HCT116 (cell line): ENCODE results near the gene YIF1B. TPM values are rescaled to one million over a fixed set of nuclear protein-coding genes. Genes with fewer than 3 reads are reported as not detected.
A peak's percentile ranks its signal among the peaks of the same experiment; 100 is the strongest.

Source experiments
- ATAC-seq: fragments of 200-7000 bp; cut with Tn5 transposase; 2 replicates; pipeline ENCODE4 v1.9.1; 2020; ENCODE audit warnings: mild to moderate bottlenecking, moderate library complexity
- BruUV-seq: library from RNA; stranded (reverse); fragments of 400-500 nt; replicated peaks from 2 replicates; lab custom pipeline; 2021; lab: Mats Ljungman, UMichigan
- CTCF ChIA-PET: fragments of 300-600 bp; sonication (Branson Sonifier 250); formaldehyde crosslinking; loops from one replicate; lab custom pipeline; 2021; ENCODE audit warnings: antibody characterized with exemption; lab: Charles Lee
- POLR2A ChIA-PET: fragments of 300-600, 350-600 bp; sonication (Branson Sonifier 250); formaldehyde crosslinking; loops from one replicate; lab custom pipeline; 2021; ENCODE audit warnings: antibody characterized with exemption; lab: Charles Lee
- RAD21 ChIA-PET, 2 experiments: fragments of 300-600 bp; sonication (Branson Sonifier 250); formaldehyde crosslinking; loops; one replicate each; lab custom pipeline; 2023; ENCODE audit warnings: low total read pairs in 2 of 2; ENCODE audit not compliant: uncharacterized antibody in 2 of 2, unreplicated experiment in 2 of 2, low non-redundant PET in 1 of 2; lab: Charles Lee
- DNase-seq: peaks from one replicate; pipeline ENCODE4 v3.0.0-alpha.2; 2010; ENCODE audit warnings: low read depth, low spot score
- H2AFZ ChIP-seq: fragments of 200-600 bp; shearing (Covaris generic), sonication (generic); 2 replicates; pipeline ENCODE4 v1.6.1; 2017; ENCODE audit warnings: low read depth, mixed run types, mixed read lengths, antibody characterized with exemption, low read length; ENCODE audit not compliant: poor library complexity, severe bottlenecking
- H3K27ac ChIP-seq: 2 replicates; pipeline ENCODE4 v1.5.1; 2012; ENCODE audit warnings: low read depth, low read length
- H3K27me3 ChIP-seq: fragments of 200-600 bp; sonication (generic); 2 replicates; pipeline ENCODE4 v1.6.1; 2016; ENCODE audit warnings: mixed run types, low read length, mixed read lengths; ENCODE audit not compliant: insufficient read depth
- H3K36me3 ChIP-seq, 2 experiments: fragments of 200-500 bp in 1 of 2; fragments of 200-600 bp in 1 of 2; sonication (Bioruptor generic) in 1 of 2; sonication (generic) in 1 of 2; 2 replicates each; pipeline versions ENCODE4 v1.5.1 to v1.6.1; 2014 to 2016; ENCODE audit warnings: low read length in 2 of 2, inconsistent platforms in 1 of 2, mixed read lengths in 1 of 2, mixed run types in 1 of 2; ENCODE audit not compliant: insufficient read depth in 2 of 2, control insufficient read depth in 1 of 2
- H3K4me1 ChIP-seq, 2 experiments: fragments of 200-600 bp in 1 of 2; sonication (generic) in 1 of 2; 2 replicates each; pipeline versions ENCODE4 v1.5.1 to v1.6.1; 2012 to 2017; ENCODE audit warnings: low read length in 2 of 2, inconsistent platforms in 1 of 2, mild to moderate bottlenecking in 1 of 2, mixed read lengths in 1 of 2, mixed run types in 1 of 2, moderate library complexity in 1 of 2; ENCODE audit not compliant: insufficient read depth in 2 of 2, control insufficient read depth in 1 of 2
- H3K4me2 ChIP-seq: fragments of 200-600 bp; sonication (generic); 2 replicates; pipeline ENCODE4 v1.6.1; 2017; ENCODE audit warnings: mixed run types, low read length, mixed read lengths
- H3K4me3 ChIP-seq, 2 experiments: fragments of 200-600 bp in 1 of 2; sonication (generic) in 1 of 2; replicated peaks in 1 of 2; 2 replicates each; pipeline ENCODE4 v1.5.1; 2011 to 2016; ENCODE audit warnings: low read length in 2 of 2, control low read depth in 1 of 2, low read depth in 1 of 2, mild to moderate bottlenecking in 1 of 2, mixed read lengths in 1 of 2, mixed run types in 1 of 2
- H3K79me2 ChIP-seq: fragments of 200-600 bp; sonication (generic); 2 replicates; pipeline ENCODE4 v1.6.1; 2017; ENCODE audit warnings: mild to moderate bottlenecking, mixed run types, low read length, moderate library complexity, mixed read lengths; ENCODE audit not compliant: insufficient read depth
- H3K9ac ChIP-seq: fragments of 200-600 bp; sonication (generic); 2 replicates; pipeline ENCODE4 v1.6.1; 2016; ENCODE audit warnings: low read length, mixed read lengths
- H3K9me2 ChIP-seq: fragments of 200-600 bp; sonication (generic), shearing (Covaris generic); 2 replicates; pipeline ENCODE4 v1.6.1; 2017; ENCODE audit warnings: mixed run types, mild to moderate bottlenecking, moderate library complexity; ENCODE audit not compliant: insufficient read depth
- H3K9me3 ChIP-seq, 2 experiments: fragments of 200-500 bp in 1 of 2; fragments of 200-600 bp in 1 of 2; sonication (Bioruptor generic) in 1 of 2; sonication (generic) in 1 of 2; 2 replicates each; pipeline ENCODE4 v1.6.1; 2014 to 2017; ENCODE audit warnings: low read length in 2 of 2, mixed read lengths in 2 of 2, inconsistent platforms in 1 of 2, low read depth in 1 of 2, mild to moderate bottlenecking in 1 of 2, mixed run types in 1 of 2, moderate library complexity in 1 of 2; ENCODE audit not compliant: control insufficient read depth in 1 of 2, insufficient read depth in 1 of 2
- H4K20me1 ChIP-seq: fragments of 200-600 bp; sonication (generic), shearing (Covaris generic); 2 replicates; pipeline ENCODE4 v1.6.1; 2017; ENCODE audit warnings: mixed run types, mild to moderate bottlenecking, moderate library complexity; ENCODE audit not compliant: insufficient read depth
- CTCF ChIP-seq, 3 experiments: fragments of 200-600 bp in 1 of 3; sonication (generic) in 1 of 3; IDR thresholded peaks in 2 of 3; conservative IDR thresholded peaks in 1 of 3; 2 replicates each; pipeline ENCODE4 v1.5.1; 2012 to 2017; ENCODE audit warnings: low read depth in 2 of 3, low read length in 2 of 3, antibody characterized with exemption in 1 of 3, borderline replicate concordance in 1 of 3, control low read depth in 1 of 3, mild to moderate bottlenecking in 1 of 3, mixed read lengths in 1 of 3, mixed run types in 1 of 3, moderate library complexity in 1 of 3; ENCODE audit not compliant: insufficient read depth in 1 of 3
- ELF1 ChIP-seq: IDR thresholded peaks from 2 replicates; pipeline ENCODE4 v1.6.1; 2012; ENCODE audit warnings: low read depth, borderline replicate concordance
- EZH2 ChIP-seq: fragments of 200-600 bp; sonication (generic); IDR thresholded peaks from 2 replicates; pipeline ENCODE4 v1.6.1; 2017; ENCODE audit warnings: antibody characterized with exemption, mixed run types
- EZH2phosphoT487 ChIP-seq: fragments of 200-600 bp; IDR thresholded peaks from 2 replicates; pipeline ENCODE4 v1.6.1; 2018; ENCODE audit warnings: antibody characterized with exemption, borderline replicate concordance
- JUND ChIP-seq: IDR thresholded peaks from 2 replicates; pipeline ENCODE4 v1.6.1; 2012
- POLR2AphosphoS5 ChIP-seq: IDR thresholded peaks from 2 replicates; pipeline ENCODE4 v1.6.1; 2011; ENCODE audit warnings: mild to moderate bottlenecking, low read depth, low read length, moderate library complexity
- REST ChIP-seq: IDR thresholded peaks from 2 replicates; pipeline ENCODE4 v1.6.1; 2012; ENCODE audit warnings: low read depth
- SIN3A ChIP-seq: IDR thresholded peaks from 2 replicates; pipeline ENCODE4 v1.6.1; 2012; ENCODE audit warnings: low read depth
- SP1 ChIP-seq: IDR thresholded peaks from 2 replicates; pipeline ENCODE4 v1.6.1; 2012; ENCODE audit warnings: low read depth
- ZFX ChIP-seq: fragments of 450-650 bp; IDR thresholded peaks from 2 replicates; pipeline ENCODE4 v1.6.1; 2017
- ZNF274 ChIP-seq: fragments of 200-500 bp; sonication (Bioruptor generic); IDR thresholded peaks from 2 replicates; pipeline ENCODE4 v1.6.1; 2014; ENCODE audit warnings: mild to moderate bottlenecking, low read depth, low read length, inconsistent platforms
- intact Hi-C: fragments of 100-400 bp; cut with micrococcal nuclease; formaldehyde crosslinking; loops from 2 replicates; pipeline ENCODE4 v1.10.0; 2022
- total RNA-seq: library from RNA; stranded (reverse); gene quantifications from one replicate; pipeline ENCODE4 v1.2.1, GENCODE V29; 2021; ENCODE audit not compliant: unreplicated experiment

The YIF1B gene
- total RNA-seq, 1 experiment from 2014 or later: 67.5 TPM

DNA sequence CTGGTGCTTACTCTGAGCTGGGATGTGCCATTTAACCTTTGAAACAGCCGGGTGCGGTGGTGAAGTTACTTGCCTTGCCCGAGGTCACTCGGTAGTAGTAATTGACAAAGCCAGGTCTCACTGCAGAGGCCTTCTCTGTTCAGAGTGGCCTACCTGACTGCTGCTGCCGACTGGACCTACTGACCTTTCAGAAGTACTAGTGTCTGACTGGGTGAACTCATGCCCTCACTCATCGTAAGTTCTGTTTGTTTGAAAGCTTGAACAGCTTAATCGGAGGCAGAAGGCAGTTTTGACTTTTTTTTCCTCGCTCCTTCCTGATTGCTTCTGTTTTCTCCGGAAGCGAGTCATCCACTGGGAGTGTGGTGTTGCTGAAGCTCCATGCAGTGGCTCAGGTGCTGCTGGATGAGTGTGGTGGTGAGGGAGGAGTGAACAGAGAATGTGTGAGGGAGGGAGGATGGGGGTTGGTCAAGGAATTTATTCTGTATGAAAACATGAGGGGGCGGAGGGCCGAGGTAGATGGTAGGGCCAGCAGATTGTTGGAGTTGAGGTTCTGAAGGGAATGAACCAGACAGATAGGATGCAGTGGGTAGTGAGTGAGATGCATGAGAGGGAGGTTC, 48.7 kb downstream of the YIF1B start (continued):
- TF ChIP-seq CTCF (IDR thresholded peaks at IDR 0.05 in 2 of 3, conservative IDR thresholded peaks at IDR 0.05 in 1 of 3; ENCODE audit: borderline replicate concordance in 1 of 3, insufficient read depth in 1 of 3, low read depth in 2 of 3, low read length in 2 of 3) (no peak), ELF1 (no peak), ZFX (no peak), SIN3A (no peak)

DNA sequence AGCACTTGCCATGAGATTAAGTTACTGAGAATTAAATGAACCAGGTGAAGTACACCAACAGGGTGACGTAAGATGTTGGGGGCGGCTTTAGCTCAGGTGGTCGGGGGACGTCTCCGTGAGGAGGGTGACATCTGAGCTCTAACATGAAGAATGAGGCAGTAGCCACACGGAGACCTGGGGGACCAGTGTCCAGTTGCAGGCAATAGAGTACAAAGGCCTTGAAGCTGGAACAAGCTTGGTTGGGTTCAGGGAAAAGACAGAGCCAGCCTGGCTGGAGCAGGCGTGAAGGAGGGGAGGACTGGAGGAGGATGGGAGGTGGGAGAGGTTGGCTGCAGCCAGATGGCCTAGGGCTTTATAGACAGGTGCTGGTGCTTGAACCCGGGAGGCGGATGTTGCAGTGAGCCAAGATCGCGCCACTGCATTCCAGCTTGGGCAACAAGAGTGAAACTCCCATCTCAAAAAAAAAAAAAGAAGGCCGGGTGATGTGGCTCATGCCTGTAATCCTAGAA, 49.8 kb downstream of the YIF1B start:
- no peak for DNase-seq
- Histone ChIP-seq H3K27ac (peak overlapping the region; percentile 99), H3K27me3 (no peaks in the 10 kb centered on the region), H3K79me2 (peaks cover 65% of the 10 kb centered on the region), H4K20me1 (no peaks in the 10 kb centered on the region; the same call in 1 of the 2 replicates), H3K9me3 (no peaks in the 10 kb centered on the region), H3K36me3 (no peaks in the 10 kb centered on the region; a peak in 1 of 4 replicates), H3K9ac (peak overlapping the region; percentile 88)
- CTCF ChIA-PET: interaction anchor here (1.0 to 1.2 kb wide), 3 partner anchors 22 to 69 kb away, joined by 3 to 4 read pairs (median 3); no protein-coding TSS in a partner anchor
- no TSS peak for BruUV-seq
- no peak for ATAC-seq
- POLR2A ChIA-PET: interaction anchor here (0.7 to 3.1 kb wide), 4 partner anchors 17 to 38 kb away, joined by 3 to 19 read pairs (median 10); partner anchors contain the start of gene C19orf33
- TF ChIP-seq JUND: no peak
- no peak for TF ChIP-seq ZNF274
- TF ChIP-seq EZH2: no peak
- no peak for TF ChIP-seq ELF1
- no peak for TF ChIP-seq REST
- no peak for TF ChIP-seq SP1
- no peak for TF ChIP-seq POLR2AphosphoS5
- no peak for TF ChIP-seq EZH2phosphoT487
- no peak for TF ChIP-seq CTCF (IDR thresholded peaks at IDR 0.05 in 2 of 3, conservative IDR thresholded peaks at IDR 0.05 in 1 of 3; ENCODE audit: borderline replicate concordance in 1 of 3, insufficient read depth in 1 of 3, low read depth in 2 of 3, low read length in 2 of 3)
- TF ChIP-seq, all 23 proteins: peak for 0
- Histone ChIP-seq H2AFZ (no peak overlapping the region), H3K9me2 (no peaks in the 10 kb centered on the region), H3K4me1 (peaks cover 59 to 78% of the 10 kb centered on the region in 2 experiments), H3K4me3 (peak overlapping the region; percentile 81 to 100), H3K4me2 (peak overlapping the region; percentile 90)
- intact Hi-C loops: no loop called here
- RAD21 ChIA-PET: interaction anchor here in 1 of 2 experiments (0.6 kb wide), 1 partner anchor 23 kb away, joined by 4 read pairs; no protein-coding TSS in a partner anchor
